Fibroblast of skin of back (primary cell): ENCODE results near the gene B4GALNT4.
"Not testable (repeated sequence)": the region's sequence is repeated elsewhere in the genome, so short reads cannot be mapped to it uniquely, and the experiment has no call there.

ENCODE experiments used
- DNase-seq: peaks from one replicate; pipeline ENCODE4 v3.0.0-alpha.2; 2013

Gene B4GALNT4

GRCh38 chr11:420911-421321, 51.6 kb downstream of the B4GALNT4 start:
- no peak for DNase-seq

- no peak for DNase-seq
Observed at GRCh38 chr11:422249-422656, 53.0 kb downstream of the B4GALNT4 start.

- no peak for DNase-seq
Observed at GRCh38 chr11:424232-424631, 54.9 kb downstream of the B4GALNT4 start.

- not testable (repeated sequence) for DNase-seq
Observed at GRCh38 chr11:424766-425165, 55.5 kb downstream of the B4GALNT4 start.

DNA sequence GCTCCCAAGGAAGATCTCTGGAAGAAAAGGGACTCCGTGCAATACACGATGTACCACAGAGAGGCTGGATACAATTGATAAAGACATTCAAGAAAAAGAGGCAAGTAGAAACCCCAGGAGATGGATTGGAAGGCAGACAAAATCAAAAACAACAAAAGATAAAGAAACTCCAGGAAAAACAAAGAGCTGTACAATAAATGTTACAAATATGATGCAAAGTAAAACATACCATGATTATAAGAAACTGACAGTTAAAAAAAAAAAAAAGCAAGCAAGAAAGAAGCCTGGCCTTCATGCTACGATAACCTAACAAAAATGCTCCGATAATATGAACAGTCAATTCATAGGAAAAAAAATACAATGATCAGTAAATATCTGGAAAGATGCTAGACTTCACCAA, 56.0 kb downstream of the B4GALNT4 start:
- no peak for DNase-seq

GRCh38 chr11:426851-427250, 57.6 kb downstream of the B4GALNT4 start:
- no peak for DNase-seq

DNA sequence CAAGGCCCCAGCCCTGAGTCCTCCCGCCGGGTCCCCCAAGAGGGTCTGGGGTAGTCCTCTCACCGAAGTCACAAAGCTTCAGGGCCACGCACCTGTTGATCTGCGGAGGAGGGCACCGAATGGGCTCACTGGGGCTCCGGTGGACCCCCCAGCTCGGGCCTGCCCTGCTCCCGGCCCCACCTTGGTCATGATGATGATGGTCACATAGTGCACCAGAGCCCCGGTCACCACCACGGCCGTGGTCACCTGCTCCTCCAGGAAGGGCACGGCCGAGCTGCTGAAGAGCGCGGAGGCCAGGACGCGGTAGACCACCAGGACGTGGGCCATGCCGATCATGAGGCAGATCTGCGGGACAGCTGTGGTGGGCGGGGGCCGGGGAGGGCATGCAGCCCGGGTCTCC, 59.0 kb downstream of the B4GALNT4 start:
- no peak for DNase-seq

DNA sequence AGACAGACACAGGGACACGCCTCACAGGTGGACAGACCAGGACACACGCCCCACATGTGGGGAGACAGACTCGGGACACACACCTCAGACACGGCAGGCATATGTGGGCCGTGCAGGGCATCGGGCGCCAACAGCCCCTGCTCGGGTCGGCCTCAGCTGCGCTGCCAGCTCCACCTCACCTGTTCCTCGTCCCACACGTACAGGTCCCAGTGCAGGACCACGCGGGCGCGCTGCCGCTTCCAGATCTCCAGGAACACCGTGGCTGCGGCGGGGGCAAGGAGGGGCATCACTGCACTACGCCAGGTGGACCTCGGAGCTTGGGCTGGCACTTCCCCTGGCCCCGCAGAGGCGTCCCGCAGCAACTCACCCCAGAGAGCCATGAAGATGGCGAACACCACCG, 60.1 kb downstream of the B4GALNT4 start:
- DNase-seq = no peak

DNA sequence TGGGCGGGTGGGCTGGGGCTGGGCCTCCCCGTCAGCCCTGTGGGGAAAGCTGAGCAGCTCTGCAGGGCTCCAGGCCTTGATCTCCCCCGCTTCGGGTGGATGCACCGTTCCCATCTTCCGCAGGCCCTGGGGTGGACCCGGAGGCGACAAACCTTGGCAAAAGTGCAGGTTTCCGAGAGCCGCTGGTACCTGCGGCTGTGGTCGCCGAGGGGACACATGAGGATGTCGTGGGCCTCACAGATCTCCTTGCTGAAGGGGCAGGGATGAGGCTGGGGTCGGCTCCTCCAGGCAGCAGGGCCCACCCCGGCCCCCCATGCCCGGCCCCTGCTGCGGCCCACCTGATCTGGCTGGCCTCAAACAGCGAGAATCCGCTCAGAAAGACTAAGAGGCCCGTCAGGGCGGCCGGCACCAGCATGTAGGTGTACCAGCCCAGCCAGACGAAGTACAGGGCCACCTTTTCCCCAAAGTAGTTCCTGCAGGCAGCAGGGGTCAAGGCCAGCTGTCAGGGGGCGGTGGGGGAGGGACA, 60.7 kb downstream of the B4GALNT4 start:
- no peak for DNase-seq
